ENCODE results near the gene THG1L. TPM values are rescaled to one million over a fixed set of nuclear protein-coding genes. Genes with fewer than 3 reads are reported as not detected.

The THG1L gene
- total and polyA plus RNA-seq, 2 experiments from 2014 or later: 12.2 to 13.8 TPM

DNA sequence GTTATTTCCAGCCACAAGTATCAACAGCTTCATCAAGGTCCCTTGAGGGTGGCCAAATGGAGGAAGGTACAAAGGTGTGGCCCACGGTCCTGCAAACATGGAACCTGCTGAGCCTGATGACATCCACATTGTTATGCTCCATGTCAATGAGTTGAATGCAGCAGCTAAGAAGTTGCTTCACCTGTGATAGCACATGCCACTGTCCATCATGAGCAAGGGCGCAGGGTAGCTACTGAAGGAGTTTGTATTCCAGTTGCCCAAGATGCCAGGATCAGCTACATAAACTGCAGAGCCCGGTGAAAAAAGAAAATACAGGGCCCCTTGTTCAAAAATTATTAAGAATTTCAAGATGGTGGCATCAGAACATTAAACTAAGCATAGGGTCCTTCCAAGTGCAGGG lies 36.5 kb downstream of the THG1L start:
- H4K20me1 ChIP-seq (replicated peaks; ENCODE audit: insufficient read depth): no peaks in the 10 kb centered on the region
- Mint-ChIP-seq H3K4me3 (no peak overlapping the region), H3K9me3 (no peaks in the 10 kb centered on the region; the same call in 2 of the 3 replicates), H3K36me3 (ENCODE audit: low read depth) (no peaks in the 10 kb centered on the region), H3K27ac (no peak overlapping the region), H3K27me3 (ENCODE audit: insufficient read depth, low read depth, poor library complexity) (peaks cover 5% of the 10 kb centered on the region), H3K4me1 (no peaks in the 10 kb centered on the region)
- no peaks in the 10 kb centered on the region for H3K36me3 ChIP-seq (ENCODE audit: insufficient read depth)
- DNase-seq (ENCODE audit: low spot score): no peak
- H3K79me2 ChIP-seq (replicated peaks; ENCODE audit: insufficient read depth): no peaks in the 10 kb centered on the region
- no peaks in the 10 kb centered on the region for H3K4me1 ChIP-seq (ENCODE audit: insufficient read depth)
- ATAC-seq: no peak
- TF ChIP-seq JUNB (IDR thresholded peaks at IDR 0.05; ENCODE audit: unreplicated experiment) (no peak), ZNF114 (CRISPR knock-in tag; IDR thresholded peaks at IDR 0.05) (no peak), CREB1 (CRISPR knock-in tag; IDR thresholded peaks at IDR 0.05; ENCODE audit: low read depth) (no peak), EZH2 (IDR thresholded peaks at IDR 0.05; ENCODE audit: low read depth, unreplicated experiment) (no peak), POLR2AphosphoS5 (IDR thresholded peaks at IDR 0.05; ENCODE audit: low read depth) (no peak), NANOG (IDR thresholded peaks at IDR 0.05; ENCODE audit: borderline replicate concordance) (no peak), ZNF331 (CRISPR knock-in tag; IDR thresholded peaks at IDR 0.05; ENCODE audit: low read depth) (no peak), EZH2phosphoT487 (IDR thresholded peaks at IDR 0.05; ENCODE audit: unreplicated experiment) (no peak), REST (IDR thresholded peaks at IDR 0.05; ENCODE audit: unreplicated experiment) (no peak), ETS1 (IDR thresholded peaks at IDR 0.05) (no peak), STAT1 (IDR thresholded peaks at IDR 0.05; ENCODE audit: unreplicated experiment) (no peak), ZNF462 (CRISPR knock-in tag; IDR thresholded peaks at IDR 0.05) (no peak)
- TF ChIP-seq, protein P1, sequence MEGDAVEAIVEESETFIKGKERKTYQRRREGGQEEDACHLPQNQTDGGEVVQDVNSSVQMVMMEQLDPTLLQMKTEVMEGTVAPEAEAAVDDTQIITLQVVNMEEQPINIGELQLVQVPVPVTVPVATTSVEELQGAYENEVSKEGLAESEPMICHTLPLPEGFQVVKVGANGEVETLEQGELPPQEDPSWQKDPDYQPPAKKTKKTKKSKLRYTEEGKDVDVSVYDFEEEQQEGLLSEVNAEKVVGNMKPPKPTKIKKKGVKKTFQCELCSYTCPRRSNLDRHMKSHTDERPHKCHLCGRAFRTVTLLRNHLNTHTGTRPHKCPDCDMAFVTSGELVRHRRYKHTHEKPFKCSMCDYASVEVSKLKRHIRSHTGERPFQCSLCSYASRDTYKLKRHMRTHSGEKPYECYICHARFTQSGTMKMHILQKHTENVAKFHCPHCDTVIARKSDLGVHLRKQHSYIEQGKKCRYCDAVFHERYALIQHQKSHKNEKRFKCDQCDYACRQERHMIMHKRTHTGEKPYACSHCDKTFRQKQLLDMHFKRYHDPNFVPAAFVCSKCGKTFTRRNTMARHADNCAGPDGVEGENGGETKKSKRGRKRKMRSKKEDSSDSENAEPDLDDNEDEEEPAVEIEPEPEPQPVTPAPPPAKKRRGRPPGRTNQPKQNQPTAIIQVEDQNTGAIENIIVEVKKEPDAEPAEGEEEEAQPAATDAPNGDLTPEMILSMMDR (conservative IDR thresholded peaks at IDR 0.05; ENCODE audit: low read depth in 2 of 2): no peak
- H3K27ac ChIP-seq (ENCODE audit: low read depth): no peak overlapping the region
- H2AFZ ChIP-seq: no peak overlapping the region
- H3K9me2 ChIP-seq (ENCODE audit: insufficient read depth): no peaks in the 10 kb centered on the region
- no peak overlapping the region for H3K4me2 ChIP-seq
- no peaks in the 10 kb centered on the region for H3K27me3 ChIP-seq (ENCODE audit: insufficient read depth)
- H3F3A ChIP-seq (replicated peaks; ENCODE audit: low read depth): no peaks in the 10 kb centered on the region
- H3K4me3 ChIP-seq: no peak overlapping the region
